A549 (cell line): ENCODE data around the gene STIM1. TPM values are rescaled to one million over a fixed set of nuclear protein-coding genes. Genes with fewer than 3 reads are reported as not detected.

Experiments used
- ATAC-seq, 2 experiments: fragments of 200-7000 bp in 1 of 2; fragments of >200 bp in 1 of 2; cut with Nextera tagmentation in 1 of 2; cut with Tn5 transposase in 1 of 2; 3 replicates each; pipeline versions ENCODE4 v1.8.0 to v1.9.1; 2018 to 2020; ENCODE audit warnings: mild to moderate bottlenecking in 1 of 2, moderate library complexity in 1 of 2
- CTCF ChIA-PET: fragments of 300-600 bp; sonication (Branson Sonifier 250); formaldehyde crosslinking; extraction: SDS; loops from one replicate; lab custom pipeline; 2021; ENCODE audit warnings: antibody characterized with exemption, inconsistent platforms; lab: Yijun Ruan, JAX
- POLR2A ChIA-PET: fragments of 350-600 bp; formaldehyde crosslinking; extraction: SDS; loops from one replicate; lab custom pipeline; 2021; ENCODE audit warnings: antibody characterized with exemption, inconsistent platforms; lab: Yijun Ruan, JAX
- DNase-seq, 2 experiments: peaks; one replicate each; pipeline versions ENCODE4 v3.0.0 to v3.0.0-alpha.2; 2011 to 2016; ENCODE audit warnings: low read depth in 1 of 2, low spot score in 1 of 2
- FAIRE-seq: peaks from 2 replicates; lab custom pipeline; 2011; peaks lifted over from hg19 to GRCh38; lab: Jason Lieb, UNC
- H3K27ac ChIP-seq, 2 experiments: fragments of >200 bp; sonication (Bioruptor Twin); formaldehyde crosslinking; 3 replicates each; pipeline ENCODE4 v1.5.1; 2016 to 2017
- H3K4me1 ChIP-seq: fragments of >200 bp; sonication (Bioruptor Twin); formaldehyde crosslinking; 3 replicates; pipeline ENCODE4 v1.6.1; 2016
- H3K4me2 ChIP-seq: fragments of >200 bp; sonication (Bioruptor Twin); formaldehyde crosslinking; 3 replicates; pipeline ENCODE4 v1.6.1; 2016
- H3K4me3 ChIP-seq: fragments of >200 bp; sonication (Bioruptor Twin); formaldehyde crosslinking; 3 replicates; pipeline ENCODE4 v1.5.1; 2016
- H3K9me3 ChIP-seq: fragments of >200 bp; sonication (Bioruptor Twin); formaldehyde crosslinking; 3 replicates; pipeline ENCODE4 v1.6.1; 2016
- CBX8 ChIP-seq: fragments of 200-600 bp; sonication (generic); IDR thresholded peaks from 2 replicates; pipeline ENCODE4 v1.6.1; 2016
- CEBPB ChIP-seq, 2 experiments: fragments of >200 bp in 1 of 2; sonication (Bioruptor Twin) in 1 of 2; formaldehyde crosslinking in 1 of 2; IDR thresholded peaks; 2 replicates each; pipeline ENCODE4 v1.6.1; 2012 to 2016
- CHD2 ChIP-seq: fragments of 150-350 bp; IDR thresholded peaks from 2 replicates; pipeline ENCODE4 v1.6.1; 2014; ENCODE audit warnings: low read length; ENCODE audit not compliant: partially characterized antibody
- EHF ChIP-seq: fragments of 250-450 bp; sonication (Bioruptor Pico); IDR thresholded peaks from 2 replicates; pipeline ENCODE4 v1.5.0; 2020; ENCODE audit warnings: mild to moderate bottlenecking
- EHMT2 ChIP-seq: fragments of 200-600 bp; sonication (generic); IDR thresholded peaks from 2 replicates; pipeline ENCODE4 v1.6.1; 2016; ENCODE audit warnings: antibody characterized with exemption, low read depth, mild to moderate bottlenecking, moderate library complexity
- EP300 ChIP-seq, 2 experiments: fragments of >200 bp; sonication (Bioruptor Twin); formaldehyde crosslinking; IDR thresholded peaks; 2 replicates in 1 of 2; 3 replicates in 1 of 2; pipeline ENCODE4 v1.6.1; 2016 to 2017
- FOXS1 ChIP-seq: fragments of 250-450 bp; sonication (Bioruptor Pico); IDR thresholded peaks from 2 replicates; pipeline ENCODE4 v1.5.0; 2020; ENCODE audit warnings: mild to moderate bottlenecking, moderate library complexity
- GATA3 ChIP-seq: IDR thresholded peaks from 2 replicates; pipeline ENCODE4 v1.6.1; 2012; ENCODE audit warnings: borderline replicate concordance
- HDAC2 ChIP-seq: fragments of 200-600 bp; sonication (generic); IDR thresholded peaks from 2 replicates; pipeline ENCODE4 v1.6.1; 2016
- HOXA7 ChIP-seq: fragments of 250-450 bp; sonication (Bioruptor Pico); IDR thresholded peaks from 2 replicates; pipeline ENCODE4 v1.5.0; 2020; ENCODE audit warnings: mild to moderate bottlenecking, moderate library complexity
- HOXB13 ChIP-seq: fragments of 250-450 bp; sonication (Bioruptor Pico); IDR thresholded peaks from 2 replicates; pipeline ENCODE4 v1.5.0; 2020; ENCODE audit warnings: low read depth, mild to moderate bottlenecking, moderate library complexity
- JUN ChIP-seq, 2 experiments: fragments of >200 bp; sonication (Bioruptor Twin); formaldehyde crosslinking; IDR thresholded peaks; 2 replicates in 1 of 2; 3 replicates in 1 of 2; pipeline ENCODE4 v1.6.1; 2016 to 2017
- KDM1A ChIP-seq: fragments of 200-600 bp; sonication (generic); IDR thresholded peaks from 2 replicates; pipeline ENCODE4 v1.6.1; 2016; ENCODE audit warnings: low read depth, mild to moderate bottlenecking
- MAZ ChIP-seq: fragments of 150-350 bp; IDR thresholded peaks from 2 replicates; pipeline ENCODE4 v1.6.1; 2014; ENCODE audit warnings: antibody characterized with exemption, low read depth, low read length, borderline replicate concordance
- MYC ChIP-seq: IDR thresholded peaks from 2 replicates; pipeline ENCODE4 v1.6.1; 2012; ENCODE audit warnings: mild to moderate bottlenecking, inconsistent platforms, low read length, improper control_type of control experiment, borderline replicate concordance
- NPAS2 ChIP-seq: fragments of 250-450 bp; sonication (Bioruptor Pico); IDR thresholded peaks from 2 replicates; pipeline ENCODE4 v1.8.0; 2022; ENCODE audit warnings: mild to moderate bottlenecking, moderate library complexity, borderline replicate concordance
- POLR2A ChIP-seq: IDR thresholded peaks from 2 replicates; pipeline ENCODE4 v1.6.1; 2012; ENCODE audit warnings: mild to moderate bottlenecking, low read length
- RCOR1 ChIP-seq: fragments of 150-350 bp; IDR thresholded peaks from 2 replicates; pipeline ENCODE4 v1.6.1; 2014; ENCODE audit warnings: antibody characterized with exemption, low read length, low read depth
- RFX5 ChIP-seq: fragments of 450-650 bp; IDR thresholded peaks from 2 replicates; pipeline ENCODE4 v1.7.1; 2014; ENCODE audit warnings: antibody characterized with exemption, mild to moderate bottlenecking, moderate library complexity
- TP53 ChIP-seq: fragments of 250-450 bp; sonication (Bioruptor Pico); IDR thresholded peaks from 2 replicates; pipeline ENCODE4 v1.5.0; 2021; ENCODE audit warnings: mild to moderate bottlenecking, moderate library complexity
- ZC3H11A ChIP-seq: fragments of 450-650 bp; IDR thresholded peaks from 2 replicates; pipeline ENCODE4 v1.6.1; 2014; ENCODE audit warnings: antibody characterized with exemption, mild to moderate bottlenecking
- WGBS: methylation state at CpG from one replicate; pipeline ENCODE4 v1.1.6; 2017; ENCODE audit errors: missing lambda C conversion rate; 5-methylcytosine and 5-hydroxymethylcytosine counted together
- polyA plus RNA-seq, 4 experiments: library from polyadenylated mRNA; depleted of rRNA in 3 of 4; stranded (reverse); fragments of >200 nt; fragmentation: RNase III in 1 of 4; extraction: RNeasy Plus Mini Kit Qiagen cat#74134 plus additional on column Dnase treatment in 1 of 4; gene quantifications; 2 replicates in 3 of 4; 3 replicates in 1 of 4; pipeline ENCODE4 v1.2.3, GENCODE V29; 2011 to 2017
- TF ChIP-seq, protein P1 (sequence below): fragments of 200-600 bp; sonication (generic); IDR thresholded peaks from 2 replicates; pipeline ENCODE4 v1.6.1; 2016; ENCODE audit warnings: antibody characterized with exemption, mild to moderate bottlenecking, moderate library complexity
- TF ChIP-seq, protein P2 (sequence below): fragments of >200 bp; sonication (Bioruptor Twin); formaldehyde crosslinking; IDR thresholded peaks from 3 replicates; pipeline ENCODE4 v1.5.1; 2016

The STIM1 gene
- polyA plus RNA-seq, 2 of the 4 experiments (the other 2 are of a cell fraction): 35.2 to 38.7 TPM

DNA sequence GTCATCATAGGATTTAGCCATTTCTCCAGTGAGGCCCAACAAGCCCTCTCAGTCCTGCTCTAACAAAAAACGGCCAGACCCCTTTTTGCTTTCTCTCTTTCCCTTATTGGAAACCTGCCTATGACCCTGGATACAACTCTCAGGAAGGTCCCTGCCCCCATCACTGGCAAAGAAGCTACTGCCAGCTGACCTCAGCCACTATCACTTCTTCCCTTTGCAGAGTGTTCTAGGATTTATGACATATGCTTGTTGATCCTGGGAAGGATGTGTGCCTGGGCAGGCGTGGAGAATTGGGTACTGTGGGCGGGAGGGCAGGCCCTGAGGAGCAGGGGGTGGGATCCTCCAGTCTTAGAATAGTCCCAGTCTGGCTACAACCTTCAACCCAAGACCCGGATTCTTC is 39.6 kb upstream of the STIM1 start:
- Histone ChIP-seq H3K4me2 (no peak overlapping the region), H3K9me3 (no peaks in the 10 kb centered on the region), H3K27ac (no peak overlapping the region), H3K4me3 (no peak overlapping the region), H3K4me1 (no peaks in the 10 kb centered on the region)
- DNase-seq (no peak), FAIRE-seq (no peak), ATAC-seq (no peak)
- CTCF ChIA-PET: interaction anchor here (0.7 to 1.6 kb wide), 4 partner anchors 9 to 39 kb away, joined by 3 to 5 read pairs (median 4); partner anchors contain the start of gene STIM1
- TF ChIP-seq MYC: no peak
- TF ChIP-seq, protein P1, sequence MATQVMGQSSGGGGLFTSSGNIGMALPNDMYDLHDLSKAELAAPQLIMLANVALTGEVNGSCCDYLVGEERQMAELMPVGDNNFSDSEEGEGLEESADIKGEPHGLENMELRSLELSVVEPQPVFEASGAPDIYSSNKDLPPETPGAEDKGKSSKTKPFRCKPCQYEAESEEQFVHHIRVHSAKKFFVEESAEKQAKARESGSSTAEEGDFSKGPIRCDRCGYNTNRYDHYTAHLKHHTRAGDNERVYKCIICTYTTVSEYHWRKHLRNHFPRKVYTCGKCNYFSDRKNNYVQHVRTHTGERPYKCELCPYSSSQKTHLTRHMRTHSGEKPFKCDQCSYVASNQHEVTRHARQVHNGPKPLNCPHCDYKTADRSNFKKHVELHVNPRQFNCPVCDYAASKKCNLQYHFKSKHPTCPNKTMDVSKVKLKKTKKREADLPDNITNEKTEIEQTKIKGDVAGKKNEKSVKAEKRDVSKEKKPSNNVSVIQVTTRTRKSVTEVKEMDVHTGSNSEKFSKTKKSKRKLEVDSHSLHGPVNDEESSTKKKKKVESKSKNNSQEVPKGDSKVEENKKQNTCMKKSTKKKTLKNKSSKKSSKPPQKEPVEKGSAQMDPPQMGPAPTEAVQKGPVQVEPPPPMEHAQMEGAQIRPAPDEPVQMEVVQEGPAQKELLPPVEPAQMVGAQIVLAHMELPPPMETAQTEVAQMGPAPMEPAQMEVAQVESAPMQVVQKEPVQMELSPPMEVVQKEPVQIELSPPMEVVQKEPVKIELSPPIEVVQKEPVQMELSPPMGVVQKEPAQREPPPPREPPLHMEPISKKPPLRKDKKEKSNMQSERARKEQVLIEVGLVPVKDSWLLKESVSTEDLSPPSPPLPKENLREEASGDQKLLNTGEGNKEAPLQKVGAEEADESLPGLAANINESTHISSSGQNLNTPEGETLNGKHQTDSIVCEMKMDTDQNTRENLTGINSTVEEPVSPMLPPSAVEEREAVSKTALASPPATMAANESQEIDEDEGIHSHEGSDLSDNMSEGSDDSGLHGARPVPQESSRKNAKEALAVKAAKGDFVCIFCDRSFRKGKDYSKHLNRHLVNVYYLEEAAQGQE: no peak
- no peak for TF ChIP-seq CHD2
- no peak for TF ChIP-seq MAZ
- TF ChIP-seq CBX8: no peak
- no peak for TF ChIP-seq EHF (CRISPR knock-in tag)
- no peak for TF ChIP-seq RFX5
- TF ChIP-seq JUN (IDR thresholded peaks at IDR 0.05): no peak
- POLR2A ChIA-PET: interaction anchor here (0.5 kb wide), 1 partner anchor 9 kb away, joined by 3 read pairs; no protein-coding TSS in a partner anchor
- 73% methylated on average over 4 of the region's 4 CpGs for WGBS

DNA sequence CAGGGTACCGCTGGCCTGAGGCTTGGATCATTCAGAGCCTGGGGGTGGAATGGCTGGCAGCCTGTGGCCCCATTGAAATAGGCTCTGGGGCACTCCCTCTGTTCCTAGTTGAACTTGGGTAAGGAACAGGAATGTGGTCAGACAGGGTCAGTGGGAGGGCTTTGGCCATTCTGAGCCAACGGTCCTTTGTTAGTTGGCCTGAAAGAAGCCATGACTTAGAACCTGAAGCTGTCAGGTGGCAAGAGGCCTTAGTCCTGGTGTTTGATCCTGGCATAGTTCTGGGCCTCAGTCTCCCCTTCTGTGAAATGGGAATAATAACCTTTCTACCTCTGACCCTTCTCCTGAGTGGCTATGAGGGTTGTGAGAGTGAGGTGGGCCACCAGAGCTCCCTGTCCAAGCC is 38.8 kb upstream of the STIM1 start:
- H3K9me3 ChIP-seq: no peaks in the 10 kb centered on the region
- H3K4me1 ChIP-seq: no peaks in the 10 kb centered on the region
- FAIRE-seq: no peak
- no peak for DNase-seq
- WGBS: 93% methylated on average over 1 of the region's 2 CpGs
- H3K27ac ChIP-seq: no peak overlapping the region
- ChIA-PET POLR2A (interaction anchor here (1.8 kb wide), 1 partner anchor 19 kb away, joined by 5 read pairs; no protein-coding TSS in a partner anchor), CTCF (interaction anchor here (0.8 to 1.6 kb wide), 5 partner anchors 8 to 38 kb away, joined by 3 to 5 read pairs (median 5); partner anchors contain the start of genes PGAP2 and STIM1)
- ATAC-seq: no peak
- TF ChIP-seq EP300 (IDR thresholded peaks at IDR 0.05): no peak
- no peak for TF ChIP-seq HOXB13
- TF ChIP-seq POLR2A: no peak
- no peak for TF ChIP-seq RCOR1
- TF ChIP-seq EHMT2: no peak
- no peak for TF ChIP-seq NPAS2 (CRISPR knock-in tag)
- no peak for TF ChIP-seq TP53 (CRISPR knock-in tag)
- TF ChIP-seq FOXS1 (CRISPR knock-in tag): no peak
- H3K4me2 ChIP-seq: no peak overlapping the region
- no peak overlapping the region for H3K4me3 ChIP-seq

DNA sequence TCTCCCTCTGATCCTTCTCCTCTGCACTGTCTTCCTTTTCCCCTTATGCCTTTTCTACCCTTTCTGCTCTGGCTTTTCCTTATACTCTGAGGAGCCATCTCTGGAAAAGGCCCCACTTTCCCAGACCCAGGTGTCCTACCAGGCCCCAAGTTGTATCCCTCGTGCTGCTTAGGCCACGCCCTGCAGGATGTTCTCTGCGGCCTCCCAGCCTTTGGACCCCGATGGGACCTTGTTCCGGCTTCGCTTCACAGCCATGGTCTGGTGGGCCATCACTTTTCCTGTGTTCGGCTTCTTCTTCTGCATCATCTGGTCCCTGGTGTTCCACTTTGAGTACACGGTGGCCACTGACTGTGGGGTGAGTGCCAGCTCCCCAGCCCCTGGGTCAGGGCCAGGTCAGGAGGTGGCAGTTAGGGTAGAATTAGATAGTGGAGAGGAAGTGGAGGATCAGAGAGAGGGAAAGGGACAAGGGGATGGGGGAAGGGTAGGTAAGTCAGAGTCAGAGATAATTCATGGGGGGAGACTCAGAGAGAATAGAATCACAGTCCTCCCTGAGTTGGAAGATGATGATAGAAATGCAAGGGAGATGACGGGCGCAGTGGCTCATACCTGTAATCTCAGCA is 38.2 kb upstream of the STIM1 start:
- WGBS: 85% methylated on average over 10 of the region's 10 CpGs
- ChIA-PET CTCF (interaction anchor here (0.8 to 6.7 kb wide), 5 partner anchors 8 to 256 kb away, joined by 3 to 66 read pairs (median 5); partner anchors contain the start of genes PGAP2 and STIM1), POLR2A (interaction anchor here (1.8 kb wide), 1 partner anchor 19 kb away, joined by 5 read pairs; no protein-coding TSS in a partner anchor)
- Histone ChIP-seq H3K27ac (no peak overlapping the region), H3K4me2 (no peak overlapping the region), H3K4me1 (no peaks in the 10 kb centered on the region), H3K9me3 (no peaks in the 10 kb centered on the region), H3K4me3 (no peak overlapping the region)
- no peak for ATAC-seq
- DNase-seq: no peak
- TF ChIP-seq ZC3H11A: no peak
- TF ChIP-seq CEBPB (IDR thresholded peaks at IDR 0.05): no peak
- TF ChIP-seq, protein P2, sequence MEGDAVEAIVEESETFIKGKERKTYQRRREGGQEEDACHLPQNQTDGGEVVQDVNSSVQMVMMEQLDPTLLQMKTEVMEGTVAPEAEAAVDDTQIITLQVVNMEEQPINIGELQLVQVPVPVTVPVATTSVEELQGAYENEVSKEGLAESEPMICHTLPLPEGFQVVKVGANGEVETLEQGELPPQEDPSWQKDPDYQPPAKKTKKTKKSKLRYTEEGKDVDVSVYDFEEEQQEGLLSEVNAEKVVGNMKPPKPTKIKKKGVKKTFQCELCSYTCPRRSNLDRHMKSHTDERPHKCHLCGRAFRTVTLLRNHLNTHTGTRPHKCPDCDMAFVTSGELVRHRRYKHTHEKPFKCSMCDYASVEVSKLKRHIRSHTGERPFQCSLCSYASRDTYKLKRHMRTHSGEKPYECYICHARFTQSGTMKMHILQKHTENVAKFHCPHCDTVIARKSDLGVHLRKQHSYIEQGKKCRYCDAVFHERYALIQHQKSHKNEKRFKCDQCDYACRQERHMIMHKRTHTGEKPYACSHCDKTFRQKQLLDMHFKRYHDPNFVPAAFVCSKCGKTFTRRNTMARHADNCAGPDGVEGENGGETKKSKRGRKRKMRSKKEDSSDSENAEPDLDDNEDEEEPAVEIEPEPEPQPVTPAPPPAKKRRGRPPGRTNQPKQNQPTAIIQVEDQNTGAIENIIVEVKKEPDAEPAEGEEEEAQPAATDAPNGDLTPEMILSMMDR: no peak
- TF ChIP-seq HOXA7 (CRISPR knock-in tag): no peak
- no peak for TF ChIP-seq HDAC2
- TF ChIP-seq GATA3: no peak
- no peak for TF ChIP-seq KDM1A
- FAIRE-seq: no peak
